Fibroblast of skin of abdomen (primary cell): ENCODE results near the gene TSHZ2.

Experiments
- DNase-seq: peaks from one replicate; pipeline ENCODE4 v3.0.0-alpha.2; 2013

The TSHZ2 gene

GRCh38 chr20:53069132-53069531 lies 97.0 kb downstream of the TSHZ2 start:
- DNase-seq: no peak

GRCh38 chr20:53070224-53070623 lies 98.1 kb downstream of the TSHZ2 start:
- peak; percentile 17 for DNase-seq

- peak; percentile 67 for DNase-seq
Observed at GRCh38 chr20:53070706-53071392, 98.7 kb downstream of the TSHZ2 start.

- DNase-seq: no peak
Observed at GRCh38 chr20:53071833-53072232, 99.7 kb downstream of the TSHZ2 start.

- DNase-seq: no peak
Observed at GRCh38 chr20:53072923-53073579, 100.9 kb downstream of the TSHZ2 start.

GRCh38 chr20:53073636-53074415 lies 101.7 kb downstream of the TSHZ2 start:
- DNase-seq: peak; percentile 80

- peak; percentile 99 for DNase-seq
Observed at GRCh38 chr20:53074811-53075314, 102.7 kb downstream of the TSHZ2 start.

GRCh38 chr20:53076668-53077067 lies 104.5 kb downstream of the TSHZ2 start:
- DNase-seq: no peak

- DNase-seq: peak; percentile 86
Observed at GRCh38 chr20:53077373-53078205, 105.4 kb downstream of the TSHZ2 start.

- DNase-seq: no peak
Observed at GRCh38 chr20:53078761-53079160, 106.6 kb downstream of the TSHZ2 start.

GRCh38 chr20:53079261-53079691 lies 107.1 kb downstream of the TSHZ2 start:
- DNase-seq: no peak

- no peak for DNase-seq
Observed at GRCh38 chr20:53079828-53080686, 107.9 kb downstream of the TSHZ2 start.

- DNase-seq: no peak
Observed at GRCh38 chr20:53080687-53080962, 108.5 kb downstream of the TSHZ2 start.

GRCh38 chr20:53080969-53081871 lies 109.1 kb downstream of the TSHZ2 start:
- DNase-seq: peak; percentile 55

- no peak for DNase-seq
Observed at GRCh38 chr20:53081916-53082863, 110.0 kb downstream of the TSHZ2 start.

- no peak for DNase-seq
Observed at GRCh38 chr20:53083411-53083810, 111.3 kb downstream of the TSHZ2 start.

GRCh38 chr20:53084408-53084997 lies 112.3 kb downstream of the TSHZ2 start:
- DNase-seq: no peak

- DNase-seq: no peak
Observed at GRCh38 chr20:53085720-53086119, 113.6 kb downstream of the TSHZ2 start.
